HG03558 (cell line): ENCODE results near the gene FSIP1.

Experiments
- ATAC-seq: cut with Tn5 transposase; IDR thresholded peaks from one replicate; pipeline ENCODE4 v1.9.1; 2021; ENCODE audit warnings: moderate number of reproducible peaks; ENCODE audit not compliant: unreplicated experiment; ENCODE audit errors: extremely low read depth

The FSIP1 gene

DNA sequence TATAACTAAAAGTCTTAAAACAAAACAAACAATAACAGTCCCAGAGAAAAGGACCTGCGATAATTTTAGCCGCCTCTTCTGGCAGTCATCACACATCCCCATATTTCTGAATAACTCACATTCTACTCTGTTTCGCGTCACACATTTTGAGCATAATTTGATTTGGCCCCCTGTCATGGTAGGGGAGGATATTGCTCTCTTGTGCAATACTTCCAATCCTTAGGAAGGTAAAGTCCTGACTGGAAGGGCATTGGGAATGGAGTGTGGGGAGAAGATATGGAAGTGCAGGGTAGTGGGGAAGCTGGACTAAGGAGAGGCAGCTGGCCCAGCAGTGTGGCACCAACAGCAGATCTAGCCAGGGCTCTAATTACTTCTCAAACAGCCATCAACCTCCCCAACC, 11.3 kb upstream of the FSIP1 start:
- ATAC-seq, result no peak

DNA sequence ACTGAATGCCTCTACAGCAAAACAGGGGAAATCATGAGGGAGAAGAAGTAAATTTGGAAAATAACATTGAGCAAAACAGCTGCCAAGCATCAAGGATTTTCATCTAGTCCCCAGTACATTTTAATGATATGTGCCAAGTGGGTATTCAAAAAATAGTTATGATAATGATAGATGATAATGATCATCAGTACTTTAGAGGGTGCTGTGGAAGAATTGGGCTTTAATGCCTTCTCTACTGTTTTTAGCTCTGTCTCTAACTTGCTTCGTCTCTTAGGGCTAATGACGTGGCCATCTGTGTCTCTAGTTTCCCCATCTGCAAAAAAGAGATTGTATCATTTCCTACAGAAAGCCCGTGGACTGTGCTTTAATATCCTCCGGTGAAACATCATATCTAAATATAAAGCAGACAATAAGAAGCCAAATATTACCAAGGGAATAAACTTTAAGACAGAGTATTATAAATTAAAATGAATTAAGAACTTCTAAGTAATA, 10.2 kb upstream of the FSIP1 start:
- no peak for ATAC-seq

DNA sequence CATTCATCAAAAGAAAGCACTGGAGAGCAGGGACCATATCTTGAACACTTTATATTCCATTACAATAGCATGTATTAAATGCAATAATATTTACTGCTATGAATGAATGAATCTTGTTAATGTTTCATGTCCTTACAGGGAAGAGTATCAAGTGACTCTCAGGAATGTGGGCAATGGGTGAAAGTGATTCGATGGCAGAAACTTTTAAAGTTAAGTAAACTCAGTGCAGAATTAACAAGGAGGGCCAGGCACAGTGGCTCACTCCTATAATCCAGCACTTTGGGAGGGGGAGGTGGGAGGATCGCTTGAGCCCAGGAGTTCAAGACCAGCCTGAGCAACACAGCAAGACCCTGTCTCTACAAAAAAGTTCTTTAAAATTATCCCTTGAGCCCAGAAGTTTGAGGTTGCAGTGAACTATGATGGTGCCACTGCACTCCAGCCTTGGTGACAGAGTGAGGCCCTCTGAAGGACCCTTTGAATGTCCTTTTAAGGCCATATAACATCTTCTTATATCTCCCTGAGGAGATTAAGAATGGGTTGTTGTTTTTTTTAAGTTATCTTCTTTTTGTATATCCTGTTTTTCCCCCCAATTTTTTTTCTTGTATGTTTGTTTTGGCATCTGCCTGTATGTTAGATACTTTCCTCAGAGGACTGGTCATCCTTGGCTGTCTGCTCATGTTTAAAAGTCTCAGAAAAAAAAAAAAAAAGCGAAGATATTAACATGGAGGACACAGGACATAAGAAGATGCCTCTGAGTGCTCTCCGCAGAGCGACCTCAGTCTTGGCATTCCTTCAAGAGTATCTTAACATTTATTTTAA, 9.6 kb upstream of the FSIP1 start:
- ATAC-seq, result no peak

- ATAC-seq, result no peak
These were observed 7.1 kb upstream of the FSIP1 start for GRCh38 chr15:39789736-39790135.

DNA sequence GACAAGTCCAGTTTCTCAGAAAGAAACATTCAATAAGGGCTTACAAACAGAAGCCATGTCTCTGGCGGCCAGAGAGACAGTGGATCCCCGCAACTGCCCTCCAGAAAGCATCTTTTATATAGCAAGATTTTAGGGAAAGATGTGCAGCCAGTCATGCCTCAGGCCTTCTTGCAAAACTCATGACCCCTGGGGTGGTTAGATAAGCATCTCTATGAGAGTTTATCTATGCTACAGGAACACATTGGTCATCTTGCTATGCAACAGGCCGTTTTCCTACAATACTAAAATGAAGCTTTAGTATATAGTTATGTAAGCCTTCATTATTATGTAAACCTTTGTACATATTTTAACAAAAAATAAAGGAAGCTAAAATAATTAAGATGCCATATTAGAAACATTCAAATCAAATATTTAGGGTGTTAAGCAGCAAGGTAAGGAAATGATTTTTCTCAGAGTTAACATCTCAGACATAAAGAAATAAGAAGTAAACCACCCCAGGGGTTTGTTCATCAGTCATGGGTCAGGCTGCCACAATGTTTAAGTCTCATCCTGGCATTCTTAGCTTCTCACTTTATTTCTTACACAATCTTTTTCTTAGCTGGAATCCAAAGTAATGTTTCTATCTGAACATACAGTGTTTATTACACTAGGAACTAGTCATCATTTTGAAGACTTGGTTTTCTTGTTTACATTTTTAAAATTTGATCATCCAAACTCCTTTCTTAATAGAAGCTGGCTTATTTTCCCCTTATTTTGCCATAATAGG, 6.3 kb upstream of the FSIP1 start:
- no peak for ATAC-seq

DNA sequence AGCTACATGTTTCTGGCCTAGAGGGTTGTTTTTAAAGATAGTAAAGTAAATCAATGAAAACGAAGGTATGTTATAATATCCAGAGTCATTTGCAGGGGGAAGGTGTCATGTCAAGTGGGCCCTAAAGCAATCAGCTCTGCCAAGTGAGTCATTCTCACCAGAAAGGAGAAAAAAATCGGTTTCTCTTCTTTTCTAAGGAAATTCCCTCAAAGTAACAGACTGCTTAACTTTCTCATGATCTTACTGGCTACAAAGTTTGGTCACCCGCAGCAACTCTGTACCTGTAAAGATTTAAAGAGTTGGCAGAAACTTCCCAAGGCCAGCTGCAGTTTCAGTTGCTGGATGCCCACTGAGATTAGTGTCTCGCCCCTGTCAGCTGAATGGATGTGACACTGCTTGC, 5.5 kb upstream of the FSIP1 start:
- no peak for ATAC-seq

GRCh38 chr15:39787479-39787878, 4.8 kb upstream of the FSIP1 start:
- ATAC-seq, result no peak

- ATAC-seq, result no peak
These were observed 3.9 kb upstream of the FSIP1 start for GRCh38 chr15:39786447-39787056.

DNA sequence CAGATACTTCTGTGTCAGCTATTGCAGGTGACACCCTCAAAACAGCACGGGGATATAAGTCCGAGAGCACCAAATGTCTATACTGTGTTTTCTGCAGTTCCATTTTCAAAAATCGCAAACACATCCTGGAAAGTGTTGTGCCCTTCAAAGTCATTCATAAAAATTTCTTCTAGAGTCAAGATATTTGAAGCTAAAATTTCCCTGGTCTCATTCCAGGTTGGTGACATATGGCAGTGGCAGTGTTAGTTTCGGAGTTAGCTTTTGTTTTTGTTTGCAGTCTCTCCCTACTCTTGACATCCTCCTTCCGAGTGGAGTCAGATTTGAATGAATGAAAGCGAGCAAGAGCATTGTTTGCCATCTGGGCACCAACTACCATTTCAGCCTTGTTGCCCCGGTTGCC, 3.2 kb upstream of the FSIP1 start:
- no peak for ATAC-seq

- ATAC-seq, result no peak
These were observed 2.5 kb upstream of the FSIP1 start for GRCh38 chr15:39785139-39785538.

DNA sequence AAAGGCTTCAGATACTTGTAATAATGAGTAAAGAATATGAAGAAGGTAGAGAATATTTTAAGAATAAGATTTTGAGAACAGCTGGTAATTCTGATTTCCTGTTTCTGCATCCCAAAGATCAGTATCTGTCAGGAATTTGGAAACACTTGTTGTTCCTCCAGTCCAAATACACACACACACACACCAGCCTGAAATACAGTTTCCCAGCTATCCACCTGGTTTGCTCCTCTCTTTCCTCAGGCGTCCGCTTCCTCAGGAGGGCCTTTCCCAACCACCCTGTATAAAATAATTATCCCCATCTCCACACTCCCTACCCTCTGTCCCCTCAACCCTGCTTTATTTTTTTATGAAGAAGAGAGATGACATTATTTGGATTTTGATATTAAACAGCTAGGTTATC, 2.0 kb upstream of the FSIP1 start:
- ATAC-seq, result no peak

DNA sequence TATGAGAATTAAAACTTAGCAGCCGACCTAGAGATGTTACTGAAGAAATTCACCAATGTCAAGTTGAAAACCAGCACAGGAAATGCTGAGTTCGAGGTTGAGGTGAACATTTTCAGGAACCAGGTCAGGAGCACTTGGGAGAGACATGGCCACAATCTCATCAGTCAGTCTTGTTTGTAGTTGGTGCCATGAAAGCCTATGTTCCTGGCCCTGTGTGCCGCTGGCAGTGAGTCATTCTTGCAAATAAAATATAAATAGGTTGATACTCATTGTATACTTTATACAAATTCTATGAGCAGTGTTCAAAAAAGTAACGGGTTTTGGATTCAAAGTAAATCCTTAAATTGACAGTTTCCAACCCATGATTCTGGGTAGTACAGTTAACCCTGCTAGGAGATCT, 1.5 kb upstream of the FSIP1 start:
- ATAC-seq, result no peak

DNA sequence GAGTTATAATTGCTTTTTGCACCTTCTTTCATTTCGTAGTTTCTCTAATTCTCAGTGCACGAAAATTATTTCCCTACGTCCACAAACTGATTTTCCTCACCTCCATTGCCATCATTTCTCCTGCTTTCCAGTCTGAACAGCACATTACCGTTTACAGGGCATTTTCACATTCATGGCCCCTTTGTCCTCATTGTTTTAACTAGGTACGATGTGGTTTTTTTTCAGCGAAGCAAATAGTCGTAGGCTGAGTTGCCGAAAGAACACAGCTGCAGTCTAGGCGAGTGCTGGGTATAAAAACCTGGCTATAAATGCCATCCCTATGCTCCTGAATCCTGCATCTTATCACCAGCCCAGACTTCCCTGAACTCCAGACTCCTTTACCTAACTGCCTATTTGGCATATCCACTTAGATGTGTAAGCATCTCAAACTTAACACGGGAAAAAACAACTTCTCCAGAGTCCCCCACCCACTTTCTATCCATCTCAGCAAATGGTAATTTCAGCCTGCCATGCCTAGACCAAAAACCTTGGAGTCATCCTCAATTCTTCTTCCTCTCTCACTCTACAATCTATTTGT, 691 bp upstream of the FSIP1 start:
- no peak for ATAC-seq

DNA sequence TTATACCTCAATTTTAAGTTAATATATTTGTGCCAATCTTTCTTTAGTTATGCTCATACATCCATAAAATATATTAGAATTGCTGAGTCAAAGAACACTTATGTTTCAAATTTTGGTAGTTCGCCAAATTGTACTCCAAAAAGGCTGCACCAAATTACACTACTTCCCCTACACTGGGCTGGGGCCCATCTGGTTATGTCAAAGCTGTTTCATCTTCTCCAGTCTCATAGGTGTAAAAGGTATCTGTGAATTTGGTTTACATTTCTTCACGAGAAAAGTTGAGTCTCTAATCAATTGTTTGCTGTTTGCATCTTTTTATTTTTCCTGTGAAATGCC, 706 bp downstream of the FSIP1 start:
- no peak for ATAC-seq

- no peak for ATAC-seq
These were observed 1.3 kb downstream of the FSIP1 start for GRCh38 chr15:39781147-39781966.

DNA sequence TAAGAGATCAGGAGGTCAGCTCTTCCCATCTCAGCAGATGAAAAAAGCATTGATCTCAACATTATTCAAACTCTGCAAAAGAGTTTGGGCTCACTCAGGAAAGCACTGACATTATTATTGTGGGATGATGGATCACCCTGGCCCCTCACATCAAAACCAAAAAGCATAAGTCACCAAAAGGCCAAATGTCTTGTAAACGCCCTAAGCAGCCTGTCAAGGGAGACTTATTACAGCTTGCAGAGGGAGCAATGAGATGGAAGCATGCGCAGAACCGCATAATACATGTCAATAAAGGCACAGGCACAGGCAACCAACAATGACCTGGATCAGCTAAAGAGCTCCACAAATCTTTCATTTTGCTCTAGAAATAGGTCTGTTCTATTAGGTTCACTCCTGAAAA, 4.6 kb downstream of the FSIP1 start:
- no peak for ATAC-seq

DNA sequence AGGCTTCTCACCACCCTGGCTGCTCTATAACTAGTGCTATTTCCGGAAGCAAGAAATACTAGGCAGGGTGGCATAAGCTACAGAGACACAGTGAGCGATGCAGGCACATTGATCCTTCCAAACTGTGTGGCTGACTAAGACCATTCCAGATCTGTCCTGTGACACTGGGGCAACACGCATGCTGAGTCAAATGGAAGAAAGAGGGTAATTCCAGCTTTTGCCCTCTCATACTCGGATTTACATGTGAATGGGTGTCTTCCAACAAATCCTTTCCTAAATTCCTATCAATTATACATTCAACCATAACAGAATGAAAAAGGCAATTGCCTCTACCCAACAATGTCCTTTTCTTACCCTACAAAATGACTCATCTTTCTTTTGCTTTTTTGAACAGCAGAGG, 5.1 kb downstream of the FSIP1 start:
- no peak for ATAC-seq

GRCh38 chr15:39776068-39776467, 6.6 kb downstream of the FSIP1 start:
- no peak for ATAC-seq

DNA sequence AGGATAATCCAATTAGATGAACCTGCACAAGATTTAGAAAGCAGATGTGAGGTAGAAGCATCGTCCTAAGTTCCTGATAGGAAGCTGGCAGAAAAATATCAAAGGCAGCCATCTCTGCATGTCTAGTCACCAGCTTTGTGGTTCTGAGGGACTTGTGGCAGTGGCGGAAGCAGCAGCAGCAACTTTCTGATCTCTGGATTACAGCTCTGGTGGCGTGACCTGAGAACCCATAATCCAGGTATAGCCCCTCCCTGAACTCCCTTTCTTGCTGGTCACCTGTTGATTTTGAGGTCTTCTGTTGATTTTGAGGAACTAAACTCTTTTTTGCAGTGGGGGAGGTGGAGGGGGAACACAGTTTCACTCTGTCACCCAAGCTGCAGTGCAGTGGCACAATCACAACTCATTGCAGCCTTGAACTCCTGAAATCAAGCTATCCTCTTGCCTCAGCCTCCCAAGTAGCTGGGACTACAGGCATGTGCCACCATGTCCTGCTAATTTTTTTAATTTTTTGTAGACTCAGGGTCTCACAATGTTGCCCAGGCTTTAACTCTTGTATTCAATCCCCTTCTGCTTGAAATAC, 7.9 kb downstream of the FSIP1 start:
- ATAC-seq, result no peak
